ENCODE results near the gene ANKFY1.

GRCh38 chr17:4146641-4147040 is 117.1 kb downstream of the ANKFY1 start:
- TF ChIP-seq CTCF (IDR thresholded peaks at IDR 0.05) (no peak), POLR2A (IDR thresholded peaks at IDR 0.05) (no peak)

Data from tibial nerve (tissue), 3 donors.